Central memory CD8-positive, alpha-beta T cell (primary cell): ENCODE results near the gene STK32B.
A peak's percentile ranks its signal among the peaks of the same experiment; 100 is the strongest.

ENCODE experiments used
- ATAC-seq: fragments of 150-1000 bp; cut with Tn5 transposase; replicated peaks from 2 replicates; pipeline ENCODE4 v1.10.0; 2022; ENCODE audit warnings: mild to moderate bottlenecking, moderate FRiP score, moderate number of reproducible peaks; ENCODE audit not compliant: poor library complexity, severe bottlenecking; ENCODE audit errors: extremely low read depth
- DNase-seq, 2 donors: peaks; one replicate each; pipeline ENCODE4 v3.0.0; 2021; ENCODE audit warnings: low spot score in 2 of 2
- H3K27ac Mint-ChIP-seq: one replicate; pipeline ENCODE4 v1.8.0; 2022; ENCODE audit warnings: low read depth, mild to moderate bottlenecking, moderate library complexity, mixed read lengths
- H3K27me3 Mint-ChIP-seq: one replicate; pipeline ENCODE4 v1.8.0; 2022; ENCODE audit warnings: mixed read lengths
- H3K36me3 Mint-ChIP-seq: one replicate; pipeline ENCODE4 v1.8.0; 2022; ENCODE audit warnings: mild to moderate bottlenecking, moderate library complexity, mixed read lengths; ENCODE audit not compliant: insufficient read depth
- H3K4me1 Mint-ChIP-seq: one replicate; pipeline ENCODE4 v1.8.0; 2022; ENCODE audit warnings: mixed read lengths
- H3K4me3 Mint-ChIP-seq: one replicate; pipeline ENCODE4 v1.8.0; 2022; ENCODE audit warnings: mild to moderate bottlenecking, moderate library complexity, mixed read lengths
- H3K9me3 Mint-ChIP-seq: one replicate; pipeline ENCODE4 v1.8.0; 2022; ENCODE audit warnings: mixed read lengths

Gene STK32B

DNA sequence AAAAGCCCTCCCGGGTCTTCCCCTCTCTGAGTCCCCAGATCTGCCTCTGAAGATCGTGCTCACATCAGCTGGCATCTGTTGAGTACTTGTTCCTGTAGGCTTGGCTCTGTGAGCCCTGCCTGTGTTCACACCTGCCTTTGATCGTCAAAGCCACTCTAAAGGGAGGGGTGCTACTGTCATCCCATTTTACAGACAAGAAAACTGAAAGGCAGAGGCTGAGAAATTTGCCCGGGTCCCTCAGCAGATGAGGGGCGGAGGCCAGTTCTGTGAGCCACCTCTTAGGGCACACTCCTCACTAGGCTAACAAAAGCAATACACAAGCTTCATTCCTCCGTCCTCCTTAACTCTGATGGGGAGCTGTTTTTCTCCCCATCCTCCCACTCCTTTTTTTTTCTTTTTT, 32.7 kb upstream of the STK32B start:
- DNase-seq: no peak
- Mint-ChIP-seq H3K36me3 (no peaks in the 10 kb centered on the region), H3K27me3 (peaks cover 43% of the 10 kb centered on the region), H3K9me3 (no peaks in the 10 kb centered on the region), H3K4me1 (no peaks in the 10 kb centered on the region), H3K4me3 (no peak overlapping the region), H3K27ac (no peak overlapping the region)
- no peak for ATAC-seq

DNA sequence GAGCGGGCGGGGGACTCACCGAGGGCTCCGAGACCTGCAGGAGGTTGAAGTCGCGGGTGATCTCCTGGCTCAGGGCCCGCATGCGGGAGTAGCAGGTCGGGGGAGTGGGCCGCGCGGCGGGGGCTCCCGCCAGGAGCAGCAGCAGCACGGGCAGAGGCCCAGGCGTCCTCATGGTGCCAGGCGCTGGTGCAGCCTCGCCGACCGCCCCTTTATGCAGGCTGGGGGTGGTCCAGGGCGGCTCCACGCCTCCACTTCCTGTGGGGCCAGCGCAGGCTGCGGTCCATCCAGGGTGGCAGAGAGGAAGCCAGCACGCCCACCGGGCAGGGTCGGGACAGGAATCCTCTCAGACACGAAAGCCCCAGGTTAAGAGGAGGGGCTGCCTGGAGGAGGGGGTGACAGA, 32.0 kb upstream of the STK32B start, which contains the start of gene CYTL1:
Gene CYTL1 (minus strand): TSS at position 185 of the 400 bp plus-strand sequence. CDS start 13 bp downstream, at position 172.
- H3K27me3 Mint-ChIP-seq: peaks cover 50% of the 10 kb centered on the region
- H3K4me1 Mint-ChIP-seq: no peaks in the 10 kb centered on the region
- no peaks in the 10 kb centered on the region for H3K36me3 Mint-ChIP-seq
- H3K4me3 Mint-ChIP-seq: no peak within 1 kb of the TSS
- DNase-seq (no peak), ATAC-seq (no peak)
- H3K9me3 Mint-ChIP-seq: no peaks in the 10 kb centered on the region
- no peak within 1 kb of the TSS for H3K27ac Mint-ChIP-seq

DNA sequence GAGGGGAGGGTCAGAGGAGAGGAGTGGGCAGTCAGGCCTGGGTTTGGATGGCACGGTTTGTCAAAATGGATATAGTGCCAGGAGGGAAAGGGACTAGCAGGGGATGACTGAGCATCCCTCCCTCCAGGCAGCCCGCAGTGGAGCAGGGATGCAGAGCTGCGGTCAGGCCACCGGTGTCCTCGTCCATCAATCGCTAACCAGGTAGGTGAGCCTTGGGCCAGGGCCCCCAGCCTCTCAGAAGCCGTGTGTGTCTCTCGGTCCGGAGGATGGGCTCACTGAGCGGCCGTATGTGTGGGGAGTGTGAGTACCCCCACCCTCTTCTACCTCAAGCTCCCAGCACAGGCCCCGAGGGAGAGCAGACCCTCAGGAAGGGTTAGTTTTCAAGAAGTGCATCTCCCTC, 31.5 kb upstream of the STK32B start:
- ATAC-seq (peak; percentile 14), DNase-seq (no peak)
- Mint-ChIP-seq H3K27me3 (peaks cover 51% of the 10 kb centered on the region), H3K27ac (no peak overlapping the region), H3K4me3 (no peak overlapping the region), H3K36me3 (no peaks in the 10 kb centered on the region), H3K4me1 (no peaks in the 10 kb centered on the region), H3K9me3 (no peaks in the 10 kb centered on the region)

DNA sequence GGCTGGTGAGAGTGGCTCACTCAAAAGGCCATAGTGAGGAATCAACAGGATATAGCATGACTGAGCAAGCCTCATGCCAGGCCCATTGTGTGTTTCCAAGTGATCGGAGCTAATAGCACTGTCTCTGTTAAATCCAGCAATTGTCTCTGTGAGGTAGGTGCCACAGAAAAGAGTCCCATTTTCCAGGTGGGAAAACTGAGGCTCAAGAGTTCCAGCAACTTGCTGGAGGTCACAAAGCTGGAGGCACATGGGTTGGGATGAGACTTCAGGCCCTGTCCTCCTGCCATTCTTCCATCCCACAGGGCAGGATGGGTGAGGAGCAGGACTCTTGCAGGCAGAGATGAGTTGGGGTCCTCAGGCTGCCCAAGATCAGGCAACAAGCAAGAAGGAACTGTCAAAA, 30.9 kb upstream of the STK32B start:
- Mint-ChIP-seq H3K36me3 (no peaks in the 10 kb centered on the region), H3K4me1 (no peaks in the 10 kb centered on the region), H3K27ac (no peak overlapping the region), H3K9me3 (no peaks in the 10 kb centered on the region), H3K4me3 (no peak overlapping the region), H3K27me3 (peaks cover 51% of the 10 kb centered on the region)
- DNase-seq: no peak
- no peak for ATAC-seq

DNA sequence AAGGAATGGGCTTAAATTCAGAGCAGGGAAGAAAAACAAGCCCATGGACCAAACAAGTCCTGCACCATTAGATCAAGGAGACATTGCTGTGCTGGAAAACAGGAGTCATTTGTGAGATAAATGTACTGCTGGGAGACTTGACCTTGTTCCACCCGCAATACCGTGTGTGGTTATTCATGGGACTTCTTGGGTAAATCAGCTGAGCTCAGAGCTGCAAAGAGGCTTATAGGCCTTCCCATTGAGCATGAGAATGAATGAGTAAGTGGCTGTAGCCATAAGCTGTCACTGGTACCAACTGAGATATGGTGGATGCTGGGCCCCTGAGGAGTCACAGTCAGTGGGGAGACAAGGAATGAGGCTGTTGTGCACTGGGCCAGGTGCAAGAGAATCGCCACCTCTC, 29.7 kb upstream of the STK32B start:
- H3K27me3 Mint-ChIP-seq: peaks cover 51% of the 10 kb centered on the region
- H3K4me1 Mint-ChIP-seq: no peaks in the 10 kb centered on the region
- no peak for DNase-seq
- no peaks in the 10 kb centered on the region for H3K36me3 Mint-ChIP-seq
- no peak overlapping the region for H3K4me3 Mint-ChIP-seq
- ATAC-seq: no peak
- H3K9me3 Mint-ChIP-seq: no peaks in the 10 kb centered on the region
- H3K27ac Mint-ChIP-seq: no peak overlapping the region

DNA sequence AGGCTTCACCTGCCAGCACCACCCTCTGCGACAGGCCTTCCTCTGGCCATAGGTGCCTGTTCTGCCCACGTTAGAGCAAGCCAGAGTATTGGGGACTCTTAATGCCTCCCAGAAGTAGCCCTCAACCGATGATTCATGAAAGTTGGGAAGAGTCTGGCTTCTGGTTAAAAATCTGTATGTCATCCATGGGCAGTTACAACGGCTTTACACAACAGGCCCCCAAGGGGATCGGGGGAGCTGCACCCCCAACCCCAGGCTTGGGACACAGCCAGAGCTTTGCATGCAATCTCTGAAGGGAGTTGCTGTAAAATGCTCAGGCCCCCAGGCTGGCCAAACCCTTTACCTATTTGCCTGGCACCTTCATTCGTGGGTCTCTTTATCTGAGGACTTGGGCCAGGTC, 26.6 kb upstream of the STK32B start:
- H3K36me3 Mint-ChIP-seq: no peaks in the 10 kb centered on the region
- no peaks in the 10 kb centered on the region for H3K9me3 Mint-ChIP-seq
- peaks cover 56% of the 10 kb centered on the region for H3K27me3 Mint-ChIP-seq
- ATAC-seq (no peak), DNase-seq (no peak)
- H3K4me1 Mint-ChIP-seq: no peaks in the 10 kb centered on the region
- no peak overlapping the region for H3K27ac Mint-ChIP-seq
- H3K4me3 Mint-ChIP-seq: no peak overlapping the region

DNA sequence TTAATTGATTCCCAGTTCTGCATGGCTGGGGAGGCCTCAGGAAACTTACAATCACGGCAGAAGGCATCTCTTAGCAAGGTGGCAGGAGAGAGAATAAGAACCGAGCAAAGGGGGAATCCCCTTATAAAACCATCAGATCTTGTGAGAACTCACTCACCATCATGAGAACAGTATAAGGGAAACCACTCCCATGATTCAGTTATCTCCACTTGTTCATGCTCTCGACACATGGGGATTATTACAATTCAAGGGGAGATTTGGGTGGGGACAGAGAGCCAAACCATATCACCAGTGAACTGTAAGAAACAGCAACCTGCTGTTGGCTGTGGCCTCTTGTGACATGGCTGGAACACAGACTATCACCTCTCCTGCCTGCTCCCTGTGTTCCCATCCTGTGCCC, 24.9 kb upstream of the STK32B start:
- H3K27me3 Mint-ChIP-seq: peaks cover 63% of the 10 kb centered on the region
- no peak overlapping the region for H3K4me3 Mint-ChIP-seq
- DNase-seq (no peak), ATAC-seq (no peak)
- H3K36me3 Mint-ChIP-seq: no peaks in the 10 kb centered on the region
- H3K27ac Mint-ChIP-seq: no peak overlapping the region
- H3K9me3 Mint-ChIP-seq: no peaks in the 10 kb centered on the region
- no peaks in the 10 kb centered on the region for H3K4me1 Mint-ChIP-seq

DNA sequence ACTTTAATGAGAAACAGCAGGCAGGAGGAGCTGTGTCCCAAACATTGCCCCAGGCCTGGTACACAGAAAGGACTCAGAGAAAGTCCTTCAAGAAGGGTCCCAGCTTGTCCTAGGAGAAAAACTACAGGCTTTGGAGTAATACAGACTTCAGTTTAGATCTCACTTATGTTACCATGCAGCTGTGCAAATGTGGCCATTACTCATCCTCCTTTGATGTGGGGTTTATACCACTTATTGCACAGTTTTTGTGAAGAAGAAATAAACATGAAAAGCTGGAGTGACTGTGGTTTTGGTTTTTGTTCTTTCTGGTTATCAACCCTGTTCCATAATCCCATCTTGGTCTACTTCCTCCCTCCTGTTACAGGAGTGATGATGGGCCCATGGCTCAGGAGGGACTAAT, 23.9 kb upstream of the STK32B start:
- H3K27ac Mint-ChIP-seq: no peak overlapping the region
- no peaks in the 10 kb centered on the region for H3K9me3 Mint-ChIP-seq
- H3K36me3 Mint-ChIP-seq: no peaks in the 10 kb centered on the region
- H3K27me3 Mint-ChIP-seq: peaks cover 67% of the 10 kb centered on the region
- no peaks in the 10 kb centered on the region for H3K4me1 Mint-ChIP-seq
- no peak overlapping the region for H3K4me3 Mint-ChIP-seq
- no peak for DNase-seq
- no peak for ATAC-seq

DNA sequence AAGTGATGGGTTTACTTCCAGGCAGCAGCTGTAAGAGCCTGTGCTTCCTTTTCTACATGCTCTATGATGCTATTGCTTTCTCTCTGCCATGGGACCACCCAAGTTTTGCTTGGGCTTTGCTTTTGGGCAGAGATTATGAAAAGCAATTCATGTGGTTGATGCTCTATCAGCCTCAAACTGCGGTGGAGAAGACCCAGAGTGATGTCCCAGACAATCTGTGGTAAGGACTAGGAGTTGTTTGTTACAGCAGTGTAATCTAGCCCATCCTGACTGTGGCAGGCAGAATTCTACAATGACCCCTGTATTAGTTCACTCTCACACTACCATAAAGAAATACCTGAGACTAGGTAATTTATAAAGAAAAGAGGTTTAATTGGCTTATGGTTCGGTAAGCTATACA, 22.8 kb upstream of the STK32B start:
- Mint-ChIP-seq H3K4me1 (peaks cover 4% of the 10 kb centered on the region), H3K4me3 (no peak overlapping the region), H3K36me3 (no peaks in the 10 kb centered on the region), H3K27me3 (peaks cover 69% of the 10 kb centered on the region), H3K9me3 (no peaks in the 10 kb centered on the region), H3K27ac (no peak overlapping the region)
- ATAC-seq (no peak), DNase-seq (no peak)

DNA sequence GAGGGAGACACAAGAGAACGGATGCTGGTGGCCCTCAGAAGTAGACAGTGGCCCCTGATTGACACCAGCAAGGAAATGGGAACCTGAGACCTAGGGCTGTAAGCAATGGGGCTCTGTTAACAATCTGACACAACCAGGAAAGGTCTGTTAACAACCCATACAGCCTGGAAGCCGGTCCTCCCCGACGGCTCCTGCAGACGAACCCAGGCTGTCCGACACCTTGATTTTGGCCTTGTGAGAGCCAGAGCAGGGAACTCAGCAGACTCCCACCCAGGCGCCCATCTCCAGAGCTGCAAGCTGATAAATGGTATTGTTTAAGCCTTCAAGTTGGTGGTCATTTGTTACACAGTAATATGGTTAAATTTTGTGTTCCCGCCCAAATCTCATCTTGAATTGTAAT, 21.8 kb upstream of the STK32B start:
- no peak for ATAC-seq
- DNase-seq: no peak

DNA sequence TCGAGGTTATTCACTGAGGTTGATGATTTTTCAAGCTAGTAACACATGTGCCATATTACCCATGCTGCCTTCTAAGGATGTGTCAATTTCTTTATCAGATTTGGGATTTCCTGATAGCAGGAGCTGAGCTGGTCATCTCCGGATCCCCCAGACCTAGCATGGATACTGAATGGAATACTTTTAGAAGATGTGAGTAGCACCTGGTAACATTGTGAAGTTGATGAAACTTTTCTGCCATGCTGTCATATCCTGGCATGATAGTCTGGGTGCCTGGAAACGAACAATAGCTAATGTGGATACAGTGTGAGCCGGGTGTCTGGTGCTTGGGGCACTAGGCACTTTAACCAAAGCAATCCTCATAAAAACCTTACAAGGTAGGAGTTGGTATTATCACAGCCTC, 21.1 kb upstream of the STK32B start:
- H3K27ac Mint-ChIP-seq: no peak overlapping the region
- ATAC-seq (no peak), DNase-seq (no peak)
- no peak overlapping the region for H3K4me3 Mint-ChIP-seq
- no peaks in the 10 kb centered on the region for H3K9me3 Mint-ChIP-seq
- H3K27me3 Mint-ChIP-seq: peaks cover 69% of the 10 kb centered on the region
- peaks cover 5% of the 10 kb centered on the region for H3K4me1 Mint-ChIP-seq
- H3K36me3 Mint-ChIP-seq: no peaks in the 10 kb centered on the region

More for the DNA sequence above, 21.8 kb upstream of the STK32B start:
- Mint-ChIP-seq H3K27me3 (peaks cover 70% of the 10 kb centered on the region), H3K27ac (no peak overlapping the region), H3K4me1 (peaks cover 5% of the 10 kb centered on the region), H3K9me3 (no peaks in the 10 kb centered on the region), H3K4me3 (no peak overlapping the region), H3K36me3 (no peaks in the 10 kb centered on the region)

DNA sequence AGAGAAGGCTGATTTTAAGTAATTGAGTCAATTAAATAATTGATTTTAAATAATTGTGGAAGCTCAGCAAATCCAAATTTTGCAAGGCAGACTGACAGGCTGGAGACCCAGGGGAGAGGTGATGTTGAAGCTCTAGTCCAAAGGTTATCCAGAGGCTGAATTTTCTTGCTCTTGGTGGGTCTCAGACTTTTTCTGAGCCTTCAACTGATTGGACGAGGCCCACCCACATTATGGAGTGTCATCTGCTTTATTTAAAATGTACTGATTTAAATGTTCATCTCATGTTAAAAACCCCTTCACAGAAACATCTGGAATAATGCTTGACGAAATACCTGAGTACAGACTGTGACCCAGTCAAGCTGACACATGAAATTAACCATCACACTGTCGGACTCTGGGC, 20.4 kb upstream of the STK32B start:
- Mint-ChIP-seq H3K9me3 (no peaks in the 10 kb centered on the region), H3K4me3 (no peak overlapping the region), H3K4me1 (peaks cover 5% of the 10 kb centered on the region), H3K36me3 (no peaks in the 10 kb centered on the region), H3K27ac (no peak overlapping the region), H3K27me3 (peaks cover 62% of the 10 kb centered on the region)
- ATAC-seq (no peak), DNase-seq (no peak)

DNA sequence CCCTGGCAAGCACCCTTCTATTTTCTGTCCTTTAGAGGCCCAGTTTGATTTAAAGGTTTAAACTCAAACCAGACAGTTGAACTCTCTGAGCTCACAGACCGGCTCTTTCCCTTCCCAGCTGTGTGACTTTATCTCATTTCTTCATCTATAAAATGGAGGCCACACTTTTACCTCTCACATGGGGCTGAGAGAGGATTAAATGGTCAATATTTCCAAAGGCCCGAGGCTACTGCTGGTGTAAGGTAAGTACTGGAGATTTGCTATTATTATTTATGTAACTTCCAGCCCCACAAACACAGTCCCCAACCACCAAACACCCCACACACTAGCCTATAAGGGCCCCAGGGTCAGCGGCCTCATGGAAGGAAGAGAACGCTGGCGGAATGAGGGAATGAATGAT, 18.5 kb upstream of the STK32B start:
- Mint-ChIP-seq H3K36me3 (no peaks in the 10 kb centered on the region), H3K4me1 (peaks cover 5% of the 10 kb centered on the region), H3K9me3 (no peaks in the 10 kb centered on the region), H3K27ac (no peak overlapping the region), H3K4me3 (no peak overlapping the region), H3K27me3 (peaks cover 50% of the 10 kb centered on the region)
- no peak for DNase-seq
- no peak for ATAC-seq

DNA sequence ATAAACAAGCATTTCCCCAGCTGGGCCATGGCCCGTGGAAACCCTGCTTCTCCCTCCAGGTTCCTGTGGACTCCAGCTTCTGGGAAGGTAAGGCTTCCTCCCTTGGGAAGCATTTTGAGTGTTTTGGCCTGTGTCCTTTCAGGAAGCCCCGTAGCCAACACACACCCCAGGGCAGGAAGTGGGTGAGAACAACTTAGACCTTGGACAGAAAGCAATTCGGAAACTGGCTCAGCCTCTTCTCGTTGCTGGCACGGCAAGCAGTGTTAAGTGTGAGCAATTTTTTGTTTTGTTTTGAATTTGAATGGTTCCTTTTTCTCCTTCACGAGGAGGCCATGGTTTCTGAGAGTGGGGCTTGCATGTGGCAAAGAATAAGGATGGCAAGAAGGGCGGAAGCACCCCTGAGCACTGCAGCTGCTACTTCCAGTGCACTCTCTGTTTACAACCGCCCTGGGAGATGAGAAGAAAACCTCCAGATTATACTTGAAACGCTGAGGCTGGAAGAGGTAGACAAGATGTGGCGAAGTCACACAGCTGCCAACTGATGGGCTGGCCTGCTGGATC, 17.9 kb upstream of the STK32B start:
- no peak overlapping the region for H3K4me3 Mint-ChIP-seq
- H3K36me3 Mint-ChIP-seq: no peaks in the 10 kb centered on the region
- peaks cover 47% of the 10 kb centered on the region for H3K27me3 Mint-ChIP-seq
- H3K9me3 Mint-ChIP-seq: no peaks in the 10 kb centered on the region
- H3K4me1 Mint-ChIP-seq: peaks cover 5% of the 10 kb centered on the region
- ATAC-seq: no peak
- DNase-seq: no peak
- no peak overlapping the region for H3K27ac Mint-ChIP-seq
